Natural killer cell (primary cell): ENCODE measurements around the gene PITPNC1. TPM values are rescaled to one million over a fixed set of nuclear protein-coding genes. Genes with fewer than 3 reads are reported as not detected.

ENCODE experiments used
- ATAC-seq, 3 donors: fragments of 150-1000 bp in 2 of 3; fragments of 200-7000 bp in 1 of 3; cut with Tn5 transposase; 1 replicate in 1 of 3; 2 replicates in 2 of 3; pipeline ENCODE4 v1.10.0; 2021; ENCODE audit warnings: mild to moderate bottlenecking in 2 of 3, moderate library complexity in 2 of 3
- DNase-seq, 2 donors: peaks; one replicate each; pipeline versions ENCODE4 v3.0.0 to v3.0.0-alpha.2; 2013 to 2021; ENCODE audit warnings: mixed read lengths in 1 of 2
- H3K27ac ChIP-seq: one replicate; pipeline ENCODE4 v1.5.1; 2013; ENCODE audit warnings: mild to moderate bottlenecking, low read length
- H3K27me3 ChIP-seq: one replicate; pipeline ENCODE4 v1.6.1; 2013; ENCODE audit warnings: low read length; ENCODE audit not compliant: control insufficient read depth, insufficient read depth
- H3K36me3 ChIP-seq: one replicate; pipeline ENCODE4 v1.6.1; 2013; ENCODE audit warnings: low read length; ENCODE audit not compliant: control insufficient read depth, insufficient read depth
- H3K4me1 ChIP-seq: one replicate; pipeline ENCODE4 v1.6.1; 2013; ENCODE audit warnings: low read length; ENCODE audit not compliant: control insufficient read depth, insufficient read depth
- H3K4me3 ChIP-seq: one replicate; pipeline ENCODE4 v1.5.1; 2013; ENCODE audit warnings: low read length
- H3K9me3 ChIP-seq: one replicate; pipeline ENCODE4 v1.6.1; 2013; ENCODE audit warnings: low read length; ENCODE audit not compliant: control insufficient read depth, insufficient read depth
- H3K27ac Mint-ChIP-seq, 2 donors: one replicate each; pipeline ENCODE4 v1.8.0; 2022; ENCODE audit warnings: mild to moderate bottlenecking in 2 of 2, mixed read lengths in 2 of 2, moderate library complexity in 1 of 2
- H3K27me3 Mint-ChIP-seq, 2 donors: one replicate each; pipeline ENCODE4 v1.8.0; 2022; ENCODE audit warnings: low read depth in 2 of 2, mixed read lengths in 2 of 2
- H3K36me3 Mint-ChIP-seq: one replicate; pipeline ENCODE4 v1.8.0; 2022; ENCODE audit warnings: mixed read lengths
- H3K4me1 Mint-ChIP-seq, 2 donors: one replicate each; pipeline ENCODE4 v1.8.0; 2022; ENCODE audit warnings: mixed read lengths in 2 of 2
- H3K4me3 Mint-ChIP-seq: one replicate; pipeline ENCODE4 v1.8.0; 2022; ENCODE audit warnings: mild to moderate bottlenecking, moderate library complexity, mixed read lengths
- H3K9me3 Mint-ChIP-seq, 2 donors: one replicate each; pipeline ENCODE4 v1.8.0; 2022; ENCODE audit warnings: mixed read lengths in 2 of 2
- WGBS: methylation state at CpG from one replicate; pipeline ENCODE4 v1.1.7; 2013; ENCODE audit warnings: missing lambda C conversion rate; ENCODE audit not compliant: insufficient coverage; 5-methylcytosine and 5-hydroxymethylcytosine counted together
- intact Hi-C: fragments of 100-400 bp; cut with micrococcal nuclease; formaldehyde crosslinking; loops from one replicate; pipeline ENCODE4 v1.14.2; 2022
- total RNA-seq, 4 donors: library from RNA; stranded (reverse); fragments of 120-200 nt in 1 of 4; gene quantifications; one replicate each; pipeline versions ENCODE4 v1.2.3 to v1.2.4, GENCODE V29; 2013 to 2022
- TF ChIP-seq, protein P1 (sequence below): fragments of 200-600 bp; IDR thresholded peaks from one replicate; pipeline ENCODE4 v1.8.0; 2022; ENCODE audit warnings: antibody characterized with exemption

Gene PITPNC1
- total RNA-seq, 3 donors from 2014 or later (not counting 1 experiment from before 2014, with no cell fraction given) = 150 to 185 (median 169) TPM

DNA sequence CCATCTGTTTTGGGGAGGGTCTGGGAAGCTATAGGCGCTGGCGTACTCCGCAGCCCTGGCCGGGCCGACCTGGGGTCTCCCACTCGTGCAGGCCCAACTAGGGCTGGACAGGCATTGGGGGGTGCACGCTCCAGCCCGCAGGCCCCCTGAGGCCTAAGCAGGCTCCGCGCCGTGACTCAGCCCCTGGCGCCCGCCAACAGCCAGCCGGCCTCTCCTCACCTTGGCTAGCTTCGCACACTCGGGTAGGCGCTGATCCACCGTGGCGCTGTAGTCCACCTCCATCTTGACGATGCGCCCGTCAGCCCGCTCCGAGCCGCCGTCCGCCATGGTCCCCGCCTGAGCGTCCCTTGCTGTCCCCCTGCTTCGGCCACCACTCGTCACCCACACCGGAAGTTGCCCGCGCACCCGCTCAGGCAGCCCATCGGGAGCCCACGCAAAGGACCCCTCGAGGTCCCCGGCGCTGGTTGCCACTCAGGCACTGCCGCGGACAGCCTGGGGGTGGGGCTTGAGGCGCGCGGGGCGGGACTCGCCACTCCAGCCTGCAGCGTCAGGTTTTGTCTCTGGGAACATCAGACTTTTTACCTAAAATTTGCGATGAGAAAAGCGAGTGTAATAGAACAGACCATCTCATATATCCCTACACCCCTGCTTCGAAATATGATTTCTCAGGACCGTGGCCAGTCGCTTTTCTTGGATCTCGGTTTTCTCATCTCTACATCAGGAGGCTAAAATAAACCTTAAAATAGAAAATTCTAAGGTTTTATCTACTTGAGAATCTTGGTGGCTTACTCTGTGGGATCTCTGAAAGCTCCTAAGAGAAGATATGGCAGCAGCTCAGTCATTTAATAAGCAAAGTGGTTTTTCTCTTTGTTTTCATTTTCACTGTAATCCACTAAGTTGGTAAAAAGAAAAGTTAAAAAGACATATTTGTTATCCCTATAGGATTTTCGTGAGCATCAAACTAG lies 10.6 kb upstream of the PITPNC1 start, which contains the start of gene PSMD12:
Gene PSMD12, minus strand, starts transcription at position 385 of the 965 bp plus-strand sequence. Its CDS starts 58 bp downstream, at position 327.
- no peaks in the 10 kb centered on the region for H3K27me3 Mint-ChIP-seq
- peak within 1 kb of the TSS; percentile 86 to 98 for H3K27ac Mint-ChIP-seq
- peaks cover 2% of the 10 kb centered on the region for H3K36me3 ChIP-seq
- no peaks in the 10 kb centered on the region for H3K9me3 Mint-ChIP-seq
- H3K4me3 Mint-ChIP-seq = peak within 1 kb of the TSS; percentile 92
- H3K27me3 ChIP-seq = no peaks in the 10 kb centered on the region
- H3K4me1 Mint-ChIP-seq = peaks cover 41 to 44% of the 10 kb centered on the region in 2 donors
- peak; percentile 94 to 100 (median 97) for ATAC-seq
- WGBS = under 1% methylated on average over 54 of the region's 55 CpGs
- H3K36me3 Mint-ChIP-seq = no peaks in the 10 kb centered on the region
- no peaks in the 10 kb centered on the region for H3K9me3 ChIP-seq
- intact Hi-C loops = loop anchor here (10.0 kb wide), 1 partner anchor 122 kb away; the partner anchor contains the start of gene HELZ
- DNase-seq = peak; percentile 95 to 96
- TF ChIP-seq, protein P1, sequence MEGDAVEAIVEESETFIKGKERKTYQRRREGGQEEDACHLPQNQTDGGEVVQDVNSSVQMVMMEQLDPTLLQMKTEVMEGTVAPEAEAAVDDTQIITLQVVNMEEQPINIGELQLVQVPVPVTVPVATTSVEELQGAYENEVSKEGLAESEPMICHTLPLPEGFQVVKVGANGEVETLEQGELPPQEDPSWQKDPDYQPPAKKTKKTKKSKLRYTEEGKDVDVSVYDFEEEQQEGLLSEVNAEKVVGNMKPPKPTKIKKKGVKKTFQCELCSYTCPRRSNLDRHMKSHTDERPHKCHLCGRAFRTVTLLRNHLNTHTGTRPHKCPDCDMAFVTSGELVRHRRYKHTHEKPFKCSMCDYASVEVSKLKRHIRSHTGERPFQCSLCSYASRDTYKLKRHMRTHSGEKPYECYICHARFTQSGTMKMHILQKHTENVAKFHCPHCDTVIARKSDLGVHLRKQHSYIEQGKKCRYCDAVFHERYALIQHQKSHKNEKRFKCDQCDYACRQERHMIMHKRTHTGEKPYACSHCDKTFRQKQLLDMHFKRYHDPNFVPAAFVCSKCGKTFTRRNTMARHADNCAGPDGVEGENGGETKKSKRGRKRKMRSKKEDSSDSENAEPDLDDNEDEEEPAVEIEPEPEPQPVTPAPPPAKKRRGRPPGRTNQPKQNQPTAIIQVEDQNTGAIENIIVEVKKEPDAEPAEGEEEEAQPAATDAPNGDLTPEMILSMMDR = no peak
- peak within 1 kb of the TSS; percentile 99 for H3K4me3 ChIP-seq
- H3K27ac ChIP-seq = peak within 1 kb of the TSS; percentile 93
- H3K4me1 ChIP-seq = peaks cover 12% of the 10 kb centered on the region

- no peaks in the 10 kb centered on the region for H3K36me3 Mint-ChIP-seq
- H3K4me3 Mint-ChIP-seq = no peak overlapping the region
- DNase-seq (no peak), ATAC-seq (no peak)
- no peaks in the 10 kb centered on the region for H3K9me3 Mint-ChIP-seq
- no peaks in the 10 kb centered on the region for H3K36me3 ChIP-seq
- H3K4me3 ChIP-seq = no peak overlapping the region
- peaks cover 28% of the 10 kb centered on the region in 2 donors for H3K4me1 Mint-ChIP-seq
- H3K27me3 ChIP-seq = no peaks in the 10 kb centered on the region
- H3K27ac Mint-ChIP-seq = no peak overlapping the region
- TF ChIP-seq, protein P1 = no peak
- peaks cover 10% of the 10 kb centered on the region for H3K4me1 ChIP-seq
- H3K27me3 Mint-ChIP-seq = no peaks in the 10 kb centered on the region
- intact Hi-C loops = loop anchor here (10.0 kb wide), 1 partner anchor 125 kb away; the partner anchor contains the start of gene HELZ
- H3K27ac ChIP-seq = no peak overlapping the region
- no peaks in the 10 kb centered on the region for H3K9me3 ChIP-seq
Observed at GRCh38 chr17:67369676-67370075, 7.4 kb upstream of the PITPNC1 start.

- WGBS = 75% methylated on average over 1 of the region's 1 CpG
- DNase-seq = no peak
Observed at GRCh38 chr17:67372751-67373150, 4.3 kb upstream of the PITPNC1 start.

More at GRCh38 chr17:67372751-67373150, 4.3 kb upstream of the PITPNC1 start:
- H3K4me3 Mint-ChIP-seq = no peak overlapping the region
- H3K27ac Mint-ChIP-seq = no peak overlapping the region
- Histone ChIP-seq H3K27me3 (no peaks in the 10 kb centered on the region), H3K4me3 (no peak overlapping the region), H3K36me3 (no peaks in the 10 kb centered on the region), H3K9me3 (no peaks in the 10 kb centered on the region), H3K27ac (no peak overlapping the region), H3K4me1 (peaks cover 16% of the 10 kb centered on the region)
- TF ChIP-seq, protein P1 = no peak
- intact Hi-C loops = no loop called here
- no peaks in the 10 kb centered on the region for H3K36me3 Mint-ChIP-seq
- H3K27me3 Mint-ChIP-seq = no peaks in the 10 kb centered on the region
- H3K9me3 Mint-ChIP-seq = no peaks in the 10 kb centered on the region
- peaks cover 14% of the 10 kb centered on the region in 2 donors for H3K4me1 Mint-ChIP-seq
- ATAC-seq = no peak
